OCI-LY7 (cell line): Measurements from ENCODE around the gene FKBP1A. TPM values are rescaled to one million over a fixed set of nuclear protein-coding genes. Genes with fewer than 3 reads are reported as not detected.

Source experiments
- BruUV-seq: library from RNA; stranded (reverse); fragments of 400-500 nt; replicated peaks from 2 replicates; lab custom pipeline; 2021; lab: Mats Ljungman, UMichigan
- CTCF ChIA-PET: fragments of 300-600 bp; sonication (Branson Sonifier 250); formaldehyde crosslinking; loops from one replicate; lab custom pipeline; 2022; ENCODE audit warnings: antibody characterized with exemption; ENCODE audit not compliant: unreplicated experiment; lab: Charles Lee
- POLR2A ChIA-PET: fragments of 300-600 bp; sonication (Branson Sonifier 250); formaldehyde crosslinking; loops from one replicate; lab custom pipeline; 2022; ENCODE audit warnings: antibody characterized with exemption; lab: Charles Lee
- DNase-seq: peaks from one replicate; pipeline ENCODE4 v3.0.0-alpha.2; 2015; ENCODE audit warnings: low spot score
- H2AFZ ChIP-seq: fragments of 200-600 bp; sonication (generic), shearing (Covaris generic); 2 replicates; pipeline ENCODE4 v1.6.1; 2014; ENCODE audit warnings: mild to moderate bottlenecking, antibody characterized with exemption, low read length, moderate library complexity
- H3K27ac ChIP-seq: fragments of 200-600 bp; sonication (generic); 2 replicates; pipeline ENCODE4 v1.5.1; 2014; ENCODE audit warnings: mixed run types, low read depth, mild to moderate bottlenecking, moderate library complexity, low read length, inconsistent platforms; ENCODE audit not compliant: poor library complexity, severe bottlenecking
- H3K36me3 ChIP-seq: fragments of 200-600 bp; sonication (generic); 2 replicates; pipeline ENCODE4 v1.6.1; 2014; ENCODE audit warnings: mild to moderate bottlenecking, antibody characterized with exemption, low read length, moderate library complexity, mixed read lengths; ENCODE audit not compliant: insufficient read depth
- H3K4me1 ChIP-seq: fragments of 200-600 bp; sonication (generic); 2 replicates; pipeline ENCODE4 v1.5.1; 2014; ENCODE audit warnings: mild to moderate bottlenecking, low read length; ENCODE audit not compliant: insufficient read depth, poor library complexity, severe bottlenecking
- H3K4me2 ChIP-seq: fragments of 200-600 bp; sonication (generic); 2 replicates; pipeline ENCODE4 v1.6.1; 2014; ENCODE audit warnings: mild to moderate bottlenecking, low read length
- H3K4me3 ChIP-seq: fragments of 200-600 bp; sonication (generic); 2 replicates; pipeline ENCODE4 v1.5.1; 2014; ENCODE audit warnings: mild to moderate bottlenecking, low read depth, low read length; ENCODE audit not compliant: poor library complexity, severe bottlenecking
- H3K79me2 ChIP-seq: fragments of 200-600 bp; sonication (generic); 2 replicates; pipeline ENCODE4 v1.6.1; 2016; ENCODE audit warnings: low read depth, mild to moderate bottlenecking, low read length, moderate library complexity, mixed read lengths; ENCODE audit not compliant: insufficient read depth
- H3K9me2 ChIP-seq: fragments of 200-600 bp; sonication (generic); 2 replicates; pipeline ENCODE4 v1.6.1; 2016; ENCODE audit warnings: mild to moderate bottlenecking, low read length, mixed read lengths; ENCODE audit not compliant: insufficient read depth
- H3K9me3 ChIP-seq: fragments of 200-600 bp; sonication (generic); 2 replicates; pipeline ENCODE4 v1.6.1; 2014; ENCODE audit warnings: mild to moderate bottlenecking, mixed run types, low read length, mixed read lengths
- H4K20me1 ChIP-seq: fragments of 200-600 bp; sonication (generic); 2 replicates; pipeline ENCODE4 v1.6.1; 2014; ENCODE audit warnings: mild to moderate bottlenecking, antibody characterized with exemption, low read length, moderate library complexity, mixed read lengths; ENCODE audit not compliant: insufficient read depth
- CTCF ChIP-seq: fragments of 200-600 bp; sonication (generic); conservative IDR thresholded peaks from 2 replicates; pipeline ENCODE4 v1.5.1; 2014; ENCODE audit warnings: mild to moderate bottlenecking, antibody characterized with exemption, low read length, moderate library complexity, mixed read lengths
- EZH2phosphoT487 ChIP-seq: fragments of 200-600 bp; sonication (generic); IDR thresholded peaks from 2 replicates; pipeline ENCODE4 v1.6.1; 2018; ENCODE audit warnings: low read depth, borderline replicate concordance, mild to moderate bottlenecking, mixed run types, antibody characterized with exemption, low read length, moderate library complexity, mixed read lengths
- intact Hi-C: fragments of 100-400 bp; cut with micrococcal nuclease; formaldehyde crosslinking; loops from one replicate; pipeline ENCODE4 v1.10.0; 2022; ENCODE audit not compliant: unreplicated experiment
- total RNA-seq, 2 experiments: library from RNA; depleted of rRNA in 1 of 2; stranded (reverse); fragments of >200 nt in 1 of 2; shearing (Covaris generic) in 1 of 2; gene quantifications; 2 replicates each; pipeline ENCODE4 v1.2.3, GENCODE V29; 2014 to 2022

The FKBP1A gene
- total RNA-seq, 2 experiments from 2014 or later: 99.0 to 218 TPM

- Histone ChIP-seq H3K79me2 (peaks cover 8% of the 10 kb centered on the region), H3K4me2 (no peak overlapping the region), H3K36me3 (no peaks in the 10 kb centered on the region), H3K9me2 (no peaks in the 10 kb centered on the region), H3K9me3 (no peaks in the 10 kb centered on the region), H3K4me3 (no peak overlapping the region), H2AFZ (no peak overlapping the region), H4K20me1 (peaks cover 3% of the 10 kb centered on the region; the same call in 1 of the 2 replicates), H3K27ac (no peak overlapping the region), H3K4me1 (peaks cover 12% of the 10 kb centered on the region)
- POLR2A ChIA-PET: interaction anchor here (1.4 kb wide), 1 partner anchor 71 kb away, joined by 13 read pairs; no protein-coding TSS in a partner anchor
- no peak for TF ChIP-seq CTCF
- intact Hi-C loops: no loop called here
- CTCF ChIA-PET: no interaction called here
- DNase-seq: no peak
- BruUV-seq: no TSS peak
Measured at GRCh38 chr20:1320902-1321653, 71.8 kb downstream of the FKBP1A start.

GRCh38 chr20:1320016-1320415 lies 72.8 kb downstream of the FKBP1A start:
- Histone ChIP-seq H3K9me2 (no peaks in the 10 kb centered on the region), H3K4me3 (no peak overlapping the region), H3K79me2 (no peaks in the 10 kb centered on the region), H3K36me3 (no peaks in the 10 kb centered on the region), H4K20me1 (no peaks in the 10 kb centered on the region), H3K27ac (no peak overlapping the region), H3K4me1 (peaks cover 8% of the 10 kb centered on the region), H3K9me3 (no peaks in the 10 kb centered on the region), H3K4me2 (no peak overlapping the region), H2AFZ (no peak overlapping the region)
- TF ChIP-seq CTCF: no peak
- no peak for TF ChIP-seq EZH2phosphoT487
- ChIA-PET POLR2A (no interaction called here), CTCF (no interaction called here)
- DNase-seq: no peak
- BruUV-seq: no TSS peak
- intact Hi-C loops: no loop called here

GRCh38 chr20:1319462-1319861 lies 73.4 kb downstream of the FKBP1A start:
- Histone ChIP-seq H4K20me1 (no peaks in the 10 kb centered on the region), H3K9me3 (no peaks in the 10 kb centered on the region), H3K4me3 (no peak overlapping the region), H3K9me2 (no peaks in the 10 kb centered on the region), H3K4me1 (peaks cover 3% of the 10 kb centered on the region), H3K4me2 (no peak overlapping the region), H3K27ac (no peak overlapping the region), H3K79me2 (no peaks in the 10 kb centered on the region), H2AFZ (no peak overlapping the region), H3K36me3 (no peaks in the 10 kb centered on the region)
- no peak for DNase-seq
- no TSS peak for BruUV-seq
- ChIA-PET POLR2A (interaction anchor here (0.5 to 0.6 kb wide), 2 partner anchors 56 to 101 kb away, joined by 3 to 4 read pairs; no protein-coding TSS in a partner anchor), CTCF (no interaction called here)
- TF ChIP-seq CTCF: no peak
- no peak for TF ChIP-seq EZH2phosphoT487
- intact Hi-C loops: loop anchor here (10.0 kb wide), 1 partner anchor 155 kb away; no protein-coding TSS in a partner anchor
